SK-N-MC (cell line): Measurements from ENCODE around the gene TMEM88.

ENCODE experiments used
- EZH2 ChIP-seq: fragments of 200-600 bp; sonication (generic); IDR thresholded peaks from one replicate; pipeline ENCODE4 v1.6.1; 2017; ENCODE audit warnings: antibody characterized with exemption
- FOXP2 ChIP-seq: optimal IDR thresholded peaks from 2 replicates; pipeline ENCODE3; 2011; ENCODE audit warnings: mild to moderate bottlenecking, moderate library complexity; ENCODE audit not compliant: insufficient read depth; ENCODE audit errors: extremely low read length, control extremely low read depth
- POLR2AphosphoS5 ChIP-seq: IDR thresholded peaks from 2 replicates; pipeline ENCODE4 v1.6.1; 2012; ENCODE audit warnings: mild to moderate bottlenecking, low read depth, low read length, borderline replicate concordance

DNA sequence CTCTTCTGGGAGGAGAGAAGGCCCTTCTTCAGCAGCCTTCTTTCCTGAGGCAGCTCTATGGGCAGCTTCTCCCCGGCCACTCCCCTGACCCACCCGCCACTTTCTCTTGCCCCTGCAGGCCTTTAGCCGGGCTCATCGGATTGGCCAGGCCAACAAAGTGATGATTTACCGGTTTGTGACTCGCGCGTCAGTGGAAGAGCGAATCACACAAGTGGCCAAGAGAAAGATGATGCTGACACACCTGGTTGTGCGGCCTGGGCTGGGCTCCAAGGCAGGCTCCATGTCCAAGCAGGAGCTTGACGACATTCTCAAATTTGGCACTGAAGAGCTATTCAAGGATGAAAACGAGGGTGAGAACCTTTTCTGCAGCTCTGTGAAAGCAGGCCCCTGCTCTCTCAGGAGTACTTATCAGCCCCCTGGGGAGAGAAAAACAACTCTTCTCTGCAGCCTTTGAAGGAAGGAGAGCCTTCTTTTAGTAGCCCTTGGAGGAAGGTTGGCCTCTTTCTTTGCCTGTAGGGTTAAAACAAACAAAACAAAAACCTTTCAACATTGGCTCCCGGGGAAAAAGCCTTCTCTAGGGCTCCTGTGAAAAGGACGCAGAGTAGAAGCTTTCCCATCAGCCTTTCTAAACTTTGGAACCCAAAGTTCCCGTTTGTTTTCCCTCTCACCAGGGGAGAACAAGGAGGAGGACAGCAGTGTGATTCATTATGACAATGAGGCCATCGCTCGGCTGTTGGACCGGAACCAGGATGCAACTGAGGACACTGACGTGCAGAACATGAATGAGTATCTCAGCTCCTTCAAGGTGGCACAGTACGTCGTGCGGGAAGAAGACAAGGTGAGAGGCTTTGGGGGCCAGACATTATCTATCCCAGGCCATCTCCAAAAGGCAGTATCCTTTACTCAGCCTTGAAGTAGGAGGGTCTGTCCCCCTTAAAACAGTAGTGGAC, 48.6 kb downstream of the TMEM88 start:
- TF ChIP-seq POLR2AphosphoS5 (no peak), EZH2 (no peak), FOXP2 (no peak)
